Bone marrow (tissue), 2 donors: ENCODE data around the gene JCAD.
A peak's percentile ranks its signal among the peaks of the same experiment; 100 is the strongest.

Source experiments
- DNase-seq, 2 donors: peaks; one replicate each; lab custom pipeline; 2025; lab: John Stamatoyannopoulos, UW

The JCAD gene

DNA sequence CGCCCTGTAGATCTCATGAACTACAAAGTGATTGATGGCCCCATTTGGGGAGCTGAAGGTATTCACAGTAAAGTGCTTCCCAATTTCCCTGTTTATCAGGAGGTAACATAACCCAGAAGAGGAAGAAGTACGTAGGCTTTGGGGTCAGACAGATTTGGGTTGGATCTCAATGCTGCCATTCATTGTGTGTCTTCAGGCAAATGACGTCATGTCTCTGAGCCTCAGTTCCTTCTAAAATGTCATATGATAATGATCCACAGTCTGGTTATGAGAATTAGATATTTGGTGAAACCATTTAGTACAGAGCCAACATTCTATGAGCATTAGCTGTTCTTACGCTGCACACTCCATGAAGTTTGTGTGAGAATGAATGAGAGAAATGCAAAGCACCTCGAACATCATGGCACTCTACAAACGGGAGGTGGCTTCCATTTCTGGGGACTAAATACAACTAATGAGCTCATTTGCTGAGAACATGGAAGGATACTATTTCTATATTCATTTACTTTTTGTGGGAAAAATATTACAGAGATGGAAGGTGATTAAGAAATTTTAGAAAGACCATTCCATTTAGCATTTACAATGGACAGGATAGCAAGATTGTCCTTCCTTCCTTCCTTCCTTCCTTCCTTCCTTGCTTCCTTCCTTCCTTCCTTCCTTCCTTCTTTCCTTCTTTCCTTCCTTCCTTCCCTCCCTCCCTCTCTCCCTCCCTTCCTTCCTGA is 13.8 kb upstream of the JCAD start:
- no peak for DNase-seq

DNA sequence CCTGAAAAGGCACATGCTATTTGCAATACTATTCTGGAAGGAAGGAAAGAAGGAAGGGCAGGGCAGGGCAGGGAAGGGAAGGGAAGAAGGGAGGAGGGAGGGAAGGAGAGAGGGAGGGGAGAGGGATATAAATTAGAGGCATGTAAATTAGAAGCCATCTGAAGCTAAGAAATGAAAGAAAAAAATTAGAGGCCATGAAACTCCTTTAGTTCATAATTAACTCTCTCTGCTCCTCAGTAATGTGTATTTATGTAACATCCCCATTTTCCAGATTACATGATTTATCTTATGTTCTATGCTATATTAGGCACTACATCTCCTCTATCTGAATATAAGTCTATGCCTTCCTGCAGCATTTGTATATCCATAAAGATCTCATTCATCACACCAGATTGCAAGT is 12.7 kb upstream of the JCAD start:
- DNase-seq, result no peak

DNA sequence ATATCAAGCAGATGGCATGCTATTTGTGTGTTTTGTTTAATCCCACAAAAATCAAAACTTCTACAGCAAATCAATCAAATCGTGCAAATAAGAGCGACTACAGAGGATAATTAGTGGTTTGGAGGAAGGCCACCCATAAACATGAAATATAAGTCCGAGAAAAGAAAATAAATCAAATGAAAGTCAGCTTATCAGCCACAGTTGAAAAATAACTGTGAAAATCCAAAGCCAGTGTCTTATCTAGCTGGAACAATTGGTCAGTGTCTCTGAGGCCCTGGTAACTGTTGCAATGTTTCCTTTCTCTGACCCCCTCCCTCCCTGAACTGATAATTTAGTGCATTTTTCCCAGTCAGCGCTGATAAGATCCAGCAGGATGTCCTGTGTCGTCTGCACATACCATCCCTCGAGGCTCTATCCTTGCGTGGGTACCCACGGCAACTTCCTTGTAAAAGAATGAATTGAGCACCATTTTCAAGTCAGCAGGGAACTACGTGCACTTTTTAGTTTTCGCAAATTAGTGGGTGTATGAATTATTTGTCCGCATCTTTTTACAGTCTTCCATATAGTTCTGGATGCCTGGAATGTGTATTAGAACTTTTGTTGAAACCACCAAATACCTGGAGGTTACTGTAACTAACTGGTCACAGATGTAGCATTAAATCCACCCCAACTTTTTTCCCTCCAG is 10.8 kb upstream of the JCAD start:
- no peak for DNase-seq

DNA sequence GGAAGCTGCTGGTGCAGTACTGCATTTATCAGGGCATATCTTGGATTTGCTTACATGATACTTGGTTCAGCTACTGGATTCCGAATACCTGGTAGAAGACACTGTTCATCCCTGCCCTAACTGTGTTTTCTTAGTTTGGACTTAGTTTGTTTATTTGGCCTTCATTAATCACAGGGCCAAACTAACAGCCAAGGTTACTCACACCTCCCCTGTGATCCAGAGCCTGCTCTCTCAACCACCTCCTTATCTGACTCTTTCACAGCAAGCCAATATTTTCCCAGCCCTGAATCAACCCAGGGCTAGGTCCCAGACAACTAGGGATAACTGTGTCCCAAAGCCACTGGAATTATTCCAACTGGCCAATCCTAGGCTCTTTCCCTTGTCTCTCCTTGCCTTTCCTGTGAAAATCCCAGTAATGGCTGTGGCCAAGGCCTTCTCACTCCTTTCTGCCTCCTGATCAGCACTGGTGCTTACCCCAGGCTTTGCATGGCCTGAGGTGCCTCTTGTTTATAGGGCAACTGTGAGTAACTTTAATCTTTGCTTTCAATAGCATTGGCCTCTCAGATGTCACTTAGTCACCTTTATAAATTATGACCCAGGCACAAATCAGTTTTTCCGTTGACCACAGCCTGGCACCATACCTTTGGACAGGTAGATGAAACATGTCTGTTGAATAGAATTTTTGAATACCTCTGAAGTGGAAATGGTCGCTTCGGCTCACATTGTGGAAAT is 9.3 kb upstream of the JCAD start:
- no peak for DNase-seq

DNA sequence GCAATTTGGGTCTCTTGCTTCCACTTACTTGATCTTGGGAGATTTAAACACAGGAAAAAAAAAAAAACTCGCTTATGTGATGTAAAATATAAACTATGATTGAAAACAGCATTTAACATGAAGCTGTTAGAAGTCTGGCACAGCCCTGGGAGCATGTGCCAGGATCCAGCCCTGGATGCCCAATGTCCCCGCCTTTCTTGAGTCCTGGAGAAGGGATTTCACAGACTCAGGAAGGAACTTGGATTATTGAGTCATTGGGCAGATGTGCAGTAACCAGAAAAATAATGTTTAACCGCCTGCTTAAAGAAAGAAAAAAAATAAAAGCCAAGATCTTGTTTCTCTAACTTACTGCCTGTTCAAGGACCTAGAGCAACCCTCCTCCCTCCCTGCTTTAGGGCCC is 3.7 kb upstream of the JCAD start:
- DNase-seq, result no peak

DNA sequence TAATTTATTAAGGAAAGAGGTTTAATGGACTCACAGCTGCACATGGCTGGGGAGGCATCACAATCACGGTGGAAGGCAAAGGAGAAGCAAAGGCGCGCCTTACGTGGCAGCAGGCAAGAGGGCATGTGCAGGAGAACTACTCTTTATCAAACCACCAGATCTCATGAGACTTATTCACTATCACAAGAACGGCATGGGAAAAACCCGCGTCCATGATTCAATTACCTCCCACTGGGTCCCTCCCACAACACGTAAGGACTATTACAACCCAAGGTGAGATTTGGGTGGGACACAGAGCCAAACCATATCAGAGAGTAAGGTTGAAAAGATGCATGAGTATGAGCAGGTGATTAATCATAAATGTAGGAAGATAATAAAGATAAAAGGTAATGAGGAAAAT is 3.2 kb upstream of the JCAD start:
- no peak for DNase-seq

DNA sequence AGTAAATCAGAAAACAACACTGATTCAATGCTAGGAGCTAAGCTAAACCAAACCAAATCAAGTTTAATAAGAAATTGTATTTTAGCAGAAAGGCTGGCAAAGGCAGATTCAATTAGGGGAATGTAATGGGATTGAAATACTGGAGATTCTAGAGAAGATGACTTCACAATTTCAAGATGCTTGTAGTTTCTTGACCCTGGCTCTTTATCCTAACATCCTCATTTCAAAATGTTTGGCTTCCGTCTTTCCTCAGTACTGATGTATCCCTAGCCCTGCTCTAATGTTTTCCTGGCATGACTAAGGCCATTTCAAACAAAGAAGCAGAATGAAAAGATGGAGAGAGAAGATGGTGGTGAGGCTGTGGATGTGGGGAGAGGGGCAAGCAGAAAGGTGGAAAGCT is 2.7 kb upstream of the JCAD start:
- DNase-seq, result no peak

DNA sequence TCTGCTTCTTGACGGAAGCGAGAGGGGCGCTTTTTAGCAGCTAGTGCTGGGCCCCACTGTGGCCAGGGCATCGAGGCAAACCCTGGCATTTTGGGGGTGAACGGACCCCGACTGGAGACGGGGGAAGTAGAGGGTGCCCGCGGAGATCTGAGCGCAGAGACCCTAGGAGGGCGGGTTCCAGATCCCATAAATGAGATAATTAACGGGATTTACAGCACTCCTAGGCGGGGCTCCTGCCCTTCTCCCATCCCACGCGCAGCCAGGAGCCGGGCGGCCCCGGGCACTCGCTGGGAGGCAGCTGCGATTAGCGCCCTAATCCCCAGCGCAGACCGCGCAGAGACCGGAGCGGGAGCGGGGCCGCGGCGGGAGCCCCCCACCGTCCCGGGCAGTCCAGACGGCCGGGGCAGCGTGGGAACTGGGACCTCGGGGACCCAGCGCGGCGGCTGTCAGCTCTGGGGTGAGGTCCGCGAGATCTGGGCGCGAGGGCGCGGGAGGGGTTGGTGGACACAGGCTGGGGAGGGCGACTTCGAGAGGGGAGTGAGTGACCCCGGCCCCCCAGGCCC is 735 bp downstream of the JCAD start:
- no peak for DNase-seq

DNA sequence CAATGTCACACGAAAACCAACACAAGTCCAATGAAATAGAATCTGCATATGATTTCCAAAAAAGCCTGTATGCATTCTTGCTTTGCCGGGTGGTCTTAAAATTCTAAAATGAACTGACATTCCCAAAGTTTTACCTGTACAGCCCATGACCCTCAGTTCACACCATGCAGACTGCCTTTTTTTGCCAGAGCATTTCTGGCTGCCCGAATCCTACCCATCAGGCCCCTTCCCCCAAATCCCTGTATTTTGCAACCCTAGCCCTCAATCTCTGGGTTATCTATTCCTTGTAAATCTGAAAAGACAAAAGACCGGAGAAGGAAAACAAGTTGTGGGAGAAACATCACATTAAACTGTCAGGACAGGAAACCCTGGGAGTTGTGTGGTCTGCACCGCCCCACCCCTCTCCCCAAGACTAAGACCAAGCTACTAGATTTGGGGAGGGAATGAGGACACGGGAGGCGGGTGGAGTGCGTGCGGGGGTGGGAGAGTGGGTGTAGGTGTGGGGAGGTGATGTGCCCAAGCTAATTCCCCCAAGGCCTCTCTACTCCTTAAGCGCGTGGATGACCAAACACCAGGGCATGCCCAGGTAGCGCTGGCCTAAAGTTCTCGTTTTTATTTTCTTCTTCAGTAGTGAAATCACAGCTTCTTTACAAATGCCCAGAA is 1.4 kb downstream of the JCAD start:
- DNase-seq, result no peak

DNA sequence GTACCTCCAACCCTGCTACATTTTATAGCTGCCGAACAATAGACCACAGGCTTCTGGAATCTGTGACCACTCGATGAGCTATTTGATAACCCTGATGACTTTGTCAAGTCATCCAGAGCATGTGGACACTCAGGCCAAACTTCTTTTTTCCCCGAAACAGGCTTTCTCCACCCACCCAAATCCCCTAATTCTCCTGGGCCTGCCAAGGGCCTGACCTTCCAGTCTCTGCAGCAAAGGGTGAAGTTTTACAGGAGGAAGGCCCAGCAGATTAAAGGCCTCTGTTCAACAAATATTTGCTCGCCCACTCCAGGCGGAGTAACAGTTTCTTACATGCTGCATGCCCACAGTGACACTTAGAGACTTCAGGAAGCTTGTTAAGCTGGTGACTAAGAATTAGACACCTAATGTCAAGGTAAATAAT is 2.0 kb downstream of the JCAD start:
- DNase-seq, result no peak

DNA sequence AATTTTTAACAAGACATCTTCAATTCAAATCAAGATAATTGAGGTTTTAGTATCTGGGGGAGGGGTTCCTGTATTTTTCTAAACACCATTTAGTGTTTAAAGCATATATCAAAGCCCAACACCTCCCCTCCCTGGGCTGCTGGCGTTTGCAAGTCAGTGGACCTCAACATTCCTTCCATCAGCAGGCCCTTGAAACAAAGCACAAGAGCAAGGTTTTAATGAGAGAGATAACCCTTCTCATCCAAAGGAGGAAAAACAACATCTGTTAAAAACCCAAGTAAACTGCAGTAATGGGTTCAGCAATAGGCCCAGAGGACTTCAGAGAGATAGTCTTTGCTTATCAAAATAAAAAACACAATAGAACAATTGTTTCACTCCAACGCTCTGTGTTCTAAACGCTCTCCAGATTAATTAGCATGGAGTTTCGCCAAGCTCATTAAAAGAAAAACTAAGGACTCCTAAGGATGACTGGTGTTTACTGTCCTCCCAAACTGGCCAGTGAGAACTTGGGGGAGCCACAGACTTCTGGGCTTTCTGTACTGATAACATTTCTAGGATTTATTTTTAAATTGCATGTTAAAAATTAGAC is 2.5 kb downstream of the JCAD start:
- no peak for DNase-seq

DNA sequence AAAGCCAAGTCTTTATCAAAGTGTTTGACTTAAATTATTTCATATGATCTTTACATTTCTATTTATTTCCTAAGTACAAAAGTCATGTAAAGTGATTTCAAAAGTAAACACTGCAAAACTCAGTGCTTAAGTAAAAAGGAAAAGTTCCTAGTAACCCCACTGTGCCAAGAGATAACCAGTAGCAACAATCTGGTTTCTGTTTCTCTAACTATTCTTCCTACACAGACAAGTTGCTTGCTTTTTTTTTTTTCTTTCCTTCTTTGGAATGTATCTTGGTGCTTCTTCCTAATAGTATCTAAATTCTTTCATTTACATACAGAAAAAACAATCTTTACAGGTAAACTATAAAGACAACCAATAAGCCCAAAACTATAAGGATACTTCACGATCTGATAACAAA is 3.1 kb downstream of the JCAD start:
- DNase-seq, result no peak

DNA sequence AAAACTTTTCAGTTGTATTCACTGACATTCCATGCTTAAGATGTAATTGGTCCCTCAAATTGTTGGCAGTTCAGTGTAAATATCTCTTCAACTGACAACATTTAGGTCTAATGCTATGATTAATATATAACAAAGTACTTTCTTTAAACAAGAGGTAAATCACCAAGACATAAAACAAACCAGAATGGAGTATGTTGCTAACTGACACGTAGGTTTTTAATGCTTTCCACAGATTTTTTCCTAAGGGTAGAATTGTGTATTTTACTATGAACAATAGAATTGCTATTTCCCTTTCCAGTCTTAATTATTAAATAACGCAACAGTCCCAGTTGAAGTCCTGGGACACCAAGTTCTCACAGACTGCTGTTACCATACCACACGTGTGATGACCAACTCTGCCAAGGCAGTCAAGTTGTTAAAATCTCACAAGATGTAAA is 4.1 kb downstream of the JCAD start:
- no peak for DNase-seq

DNA sequence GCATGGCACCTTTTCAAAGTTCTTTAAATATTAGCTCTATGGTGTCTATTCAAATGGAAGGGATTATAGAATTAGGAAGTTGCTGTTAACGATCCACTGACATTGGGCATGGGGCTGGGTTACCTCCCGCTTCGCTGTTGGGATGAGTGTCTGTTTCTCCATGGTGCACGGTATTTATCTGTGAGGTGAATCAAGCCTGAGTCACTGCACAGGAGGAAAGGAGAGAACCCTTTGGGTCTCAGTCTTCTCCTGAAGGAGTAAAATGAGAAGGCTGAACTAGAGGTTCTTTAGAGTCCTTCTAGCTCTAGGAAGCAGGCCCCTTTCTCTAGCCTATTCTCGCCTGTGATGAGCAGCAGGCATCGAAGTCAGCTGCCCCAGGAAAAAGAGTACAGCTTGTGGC is 7.3 kb downstream of the JCAD start:
- no peak for DNase-seq

DNA sequence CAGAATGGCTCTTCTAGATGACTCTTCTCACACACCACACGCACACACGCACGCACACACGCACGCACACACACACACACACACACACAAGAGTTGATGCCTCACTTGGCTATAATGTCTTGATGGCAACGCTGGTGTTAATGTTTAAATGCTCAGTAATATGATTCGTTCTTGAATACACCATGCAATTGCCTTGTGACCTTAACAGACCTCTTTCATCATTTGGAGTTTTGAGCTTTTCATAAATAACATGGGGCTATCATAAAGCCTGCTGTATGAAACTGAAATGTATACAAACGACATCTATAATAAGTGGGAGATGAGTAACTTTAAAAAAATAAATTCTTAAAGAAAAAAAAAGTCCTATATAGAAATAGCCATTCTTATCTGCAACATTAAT is 8.2 kb downstream of the JCAD start:
- DNase-seq, result no peak

DNA sequence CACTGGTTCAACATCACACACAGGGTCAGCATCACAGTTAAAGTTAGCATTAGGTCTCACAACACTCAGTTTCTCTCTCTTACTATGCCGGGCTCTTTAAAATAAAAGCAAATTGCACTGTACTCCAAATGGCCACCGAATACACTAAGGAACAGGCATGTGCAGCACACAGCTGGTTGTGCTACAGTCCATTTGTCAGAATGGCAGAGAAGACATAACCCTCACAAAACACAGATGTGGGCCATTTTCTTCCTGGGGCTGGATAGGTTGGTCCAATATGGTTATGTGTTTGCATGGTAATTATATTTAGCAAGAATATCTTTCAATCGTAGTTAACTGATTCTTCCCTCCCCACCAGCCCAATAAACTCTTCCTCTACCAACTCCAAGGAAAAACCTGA is 9.0 kb downstream of the JCAD start:
- no peak for DNase-seq

DNA sequence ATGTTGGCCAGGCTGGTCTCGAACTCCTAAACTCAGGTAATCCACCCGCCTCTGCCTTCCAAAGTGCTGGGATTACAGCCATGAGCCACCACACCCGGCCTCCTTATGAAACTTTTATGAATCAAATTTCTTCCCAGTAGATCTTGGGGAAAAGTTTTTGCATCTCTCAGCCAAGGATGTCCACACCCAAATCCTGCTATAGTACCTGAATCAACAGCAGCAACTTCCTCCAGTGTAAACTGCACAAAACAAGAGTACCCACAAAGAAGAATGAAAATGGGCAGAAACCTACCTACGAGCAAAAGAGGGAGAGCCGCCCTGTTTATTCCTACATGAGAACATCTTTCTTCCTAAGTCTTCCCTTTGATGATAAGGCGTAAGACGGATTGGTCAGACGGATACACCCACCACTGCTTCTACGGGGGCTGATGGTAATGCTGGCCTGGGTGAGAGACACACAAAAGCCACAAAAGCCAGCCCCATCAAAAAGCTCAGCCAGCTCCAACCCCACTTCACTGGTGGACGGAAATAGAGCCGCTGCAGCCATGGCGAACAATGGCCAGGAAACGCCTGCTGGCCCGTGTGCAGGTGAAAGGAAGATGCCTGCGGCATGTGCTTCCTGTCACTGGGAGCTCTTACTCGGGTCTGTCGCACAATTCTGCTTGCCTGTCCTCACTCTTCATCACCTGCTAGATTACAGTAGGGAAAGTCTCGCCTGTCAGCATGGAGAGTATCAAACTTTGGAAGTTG is 10.4 kb downstream of the JCAD start:
- DNase-seq, result peak in 1 of 2 donors; percentile 61

DNA sequence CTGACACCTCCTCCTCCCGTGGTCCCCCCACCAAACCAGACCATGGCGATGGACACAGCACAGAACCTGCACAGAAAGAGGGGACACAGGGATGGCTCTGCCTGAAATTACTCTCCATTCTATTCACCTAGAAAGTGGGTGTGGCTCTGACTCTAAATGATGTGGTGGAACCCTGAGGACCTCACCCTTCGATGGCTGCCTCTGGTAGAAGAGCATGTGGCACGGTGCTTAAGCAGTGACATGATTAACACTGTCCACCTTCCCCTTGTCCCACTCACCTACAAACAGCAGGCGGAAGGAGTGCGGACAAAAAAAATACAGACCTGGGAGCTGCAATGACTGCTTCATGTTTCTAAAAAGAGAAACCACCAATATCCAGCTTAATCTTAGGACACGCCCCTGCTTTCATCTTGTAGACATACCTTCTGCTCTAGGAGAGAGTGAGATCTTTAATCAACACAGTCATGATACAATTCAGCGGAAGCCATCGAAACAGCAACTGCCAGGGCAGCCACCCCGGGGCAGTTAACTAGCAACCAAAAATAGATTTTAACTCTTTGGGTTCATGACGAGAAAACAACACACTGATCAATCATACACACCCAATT is 11.4 kb downstream of the JCAD start:
- no peak for DNase-seq

DNA sequence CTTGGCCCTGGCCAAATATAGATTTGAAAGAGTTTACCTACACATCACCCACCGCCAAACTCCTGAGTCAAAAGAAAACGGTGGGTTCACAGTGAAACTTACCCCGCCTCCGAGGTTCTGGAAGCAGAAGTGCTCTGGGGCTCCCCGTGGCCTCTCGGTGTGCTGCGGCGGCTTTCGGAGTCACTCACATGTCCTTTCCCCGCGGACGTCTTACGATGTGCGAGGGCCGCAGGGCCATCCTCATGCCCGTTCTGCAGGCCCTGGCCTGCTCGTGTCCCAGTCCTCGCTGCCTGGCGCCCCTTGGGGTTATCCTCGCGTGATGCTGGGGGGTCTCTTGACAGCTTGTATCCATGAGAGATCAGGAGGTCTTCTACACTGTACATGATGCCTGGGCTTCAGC is 12.0 kb downstream of the JCAD start:
- DNase-seq, result no peak

DNA sequence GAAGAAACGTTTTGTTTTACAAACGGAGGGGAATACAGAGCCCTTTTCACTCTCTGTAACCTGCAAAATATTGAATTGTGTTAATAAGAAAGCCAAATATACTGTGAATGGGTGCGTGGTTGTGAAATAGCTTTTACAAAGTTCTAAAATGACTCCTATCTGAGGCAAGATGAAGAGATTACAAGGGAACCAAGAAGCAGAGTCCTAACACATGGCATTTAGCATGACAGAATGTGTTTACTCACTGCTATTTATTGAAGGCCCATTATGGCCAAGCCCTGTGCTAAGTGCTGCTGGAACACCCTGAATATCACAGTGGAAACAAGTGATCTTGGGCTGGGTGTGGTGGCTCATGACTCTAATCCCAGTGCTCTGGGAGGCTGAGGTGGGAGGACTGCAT is 12.9 kb downstream of the JCAD start:
- DNase-seq, result no peak

DNA sequence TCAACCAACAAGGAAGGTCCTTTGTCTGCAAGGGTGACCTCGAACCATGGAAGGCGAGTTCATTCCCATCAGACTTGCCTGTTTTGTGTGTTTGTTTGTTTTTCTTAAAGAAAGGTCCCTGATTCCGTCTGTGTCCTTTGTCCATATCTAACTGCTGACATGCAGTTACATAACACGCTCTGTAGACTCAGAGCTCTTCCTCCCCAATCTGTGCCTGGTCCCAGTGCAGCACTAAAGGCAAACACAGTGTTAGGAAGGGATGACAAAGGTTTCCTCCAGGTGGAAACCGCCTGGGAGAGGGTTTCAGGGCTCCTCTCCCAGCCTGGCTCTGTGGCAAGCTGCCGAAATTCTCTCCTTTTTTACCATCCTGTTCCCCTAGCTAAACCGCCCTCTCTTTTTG is 13.4 kb downstream of the JCAD start:
- DNase-seq, result no peak
